Activated gamma-delta T cell treated with Interleukin-2 at 50 U/mL for 16 hours (primary cell): Measurements from ENCODE around the gene LRP6.

ENCODE experiments used
- DNase-seq: peaks from one replicate; pipeline ENCODE4 v3.0.0-alpha.2; 2020

Gene LRP6

DNA sequence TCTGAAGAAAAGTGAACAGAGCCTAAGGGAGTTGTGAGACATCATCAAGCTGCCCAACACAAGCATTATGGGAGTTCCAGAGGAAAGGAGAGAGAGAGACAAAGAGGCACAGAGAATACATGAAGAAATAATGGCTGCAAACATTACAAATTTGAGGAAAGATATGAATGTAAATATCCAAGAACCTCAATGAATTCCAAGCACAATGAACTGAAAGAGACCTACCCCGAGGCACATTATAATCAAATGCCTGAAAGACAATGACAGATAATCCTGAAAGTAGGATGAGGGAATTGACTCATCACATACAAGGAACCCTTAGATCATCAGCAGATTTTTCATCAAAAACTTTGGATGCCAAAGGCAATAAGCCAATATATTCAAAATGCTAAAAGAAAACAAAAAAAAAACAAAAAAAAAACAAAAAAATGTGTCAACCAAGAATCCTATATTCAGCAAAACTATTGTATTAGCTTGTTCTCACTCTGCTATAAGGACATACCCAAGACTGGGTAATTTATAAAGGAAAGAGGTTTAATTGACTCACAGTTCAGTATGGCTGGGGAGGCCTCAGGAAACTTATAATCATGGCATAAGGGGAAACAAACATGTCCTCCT, 158.3 kb downstream of the LRP6 start:
- no peak for DNase-seq

GRCh38 chr12:12107678-12108077, 159.2 kb downstream of the LRP6 start:
- no peak for DNase-seq

- DNase-seq: no peak
Observed at GRCh38 chr12:12099102-12099501, 167.7 kb downstream of the LRP6 start.

DNA sequence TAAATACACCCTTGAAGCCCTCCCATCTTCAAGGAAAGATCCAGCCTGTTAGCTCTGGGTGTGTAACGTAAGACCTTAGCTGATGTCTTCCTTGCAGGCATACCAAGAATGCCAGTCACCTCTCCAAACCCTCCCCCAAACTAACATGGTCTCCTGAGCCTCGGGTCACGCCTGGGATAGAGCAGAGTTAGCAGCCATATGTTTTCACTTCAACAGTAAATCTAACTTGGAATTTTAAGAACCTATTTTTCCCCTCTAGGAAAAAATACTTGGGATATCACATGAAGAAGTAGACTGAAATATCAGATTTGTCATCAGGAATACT, 168.2 kb downstream of the LRP6 start:
- no peak for DNase-seq

DNA sequence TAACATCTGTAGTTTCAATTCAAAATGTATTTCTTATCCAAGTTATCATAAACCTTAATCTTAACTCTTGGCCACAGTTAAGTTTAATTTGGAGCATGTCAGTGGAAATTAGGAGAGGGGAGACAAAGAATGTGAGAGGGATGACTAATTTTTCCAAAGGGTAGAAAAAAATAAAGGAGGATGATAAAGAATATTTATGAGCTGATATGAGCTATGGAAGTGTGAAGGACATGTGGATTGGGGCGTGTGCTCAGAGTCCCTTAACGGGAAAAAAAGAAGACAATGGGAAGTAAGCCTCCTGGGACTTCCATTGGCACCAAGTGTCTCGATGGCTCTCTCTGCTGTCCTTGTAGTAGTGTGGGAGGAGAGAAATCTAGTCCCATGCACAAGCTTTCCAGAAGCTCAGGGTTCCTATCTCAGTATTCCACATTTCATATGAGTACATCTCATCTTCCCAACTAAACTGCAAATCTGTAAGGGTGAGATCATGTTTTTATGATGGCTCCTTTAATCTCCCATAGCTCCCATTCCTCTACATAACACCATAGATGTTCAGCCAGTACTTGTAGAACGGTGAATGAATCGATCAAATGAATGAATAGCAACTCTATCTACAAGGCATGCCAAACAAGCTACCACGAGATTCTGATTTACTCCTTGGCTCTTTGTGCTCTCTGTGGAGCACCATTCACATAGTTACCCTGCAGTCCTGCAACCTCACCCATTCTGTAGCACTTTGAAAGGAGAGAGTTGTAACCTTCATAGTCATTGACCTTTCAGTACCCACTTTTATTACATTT, 168.8 kb downstream of the LRP6 start:
- no peak for DNase-seq

GRCh38 chr12:12095021-12095420, 171.8 kb downstream of the LRP6 start:
- no peak for DNase-seq

- DNase-seq: no peak
Observed at GRCh38 chr12:12094481-12094880, 172.4 kb downstream of the LRP6 start.

DNA sequence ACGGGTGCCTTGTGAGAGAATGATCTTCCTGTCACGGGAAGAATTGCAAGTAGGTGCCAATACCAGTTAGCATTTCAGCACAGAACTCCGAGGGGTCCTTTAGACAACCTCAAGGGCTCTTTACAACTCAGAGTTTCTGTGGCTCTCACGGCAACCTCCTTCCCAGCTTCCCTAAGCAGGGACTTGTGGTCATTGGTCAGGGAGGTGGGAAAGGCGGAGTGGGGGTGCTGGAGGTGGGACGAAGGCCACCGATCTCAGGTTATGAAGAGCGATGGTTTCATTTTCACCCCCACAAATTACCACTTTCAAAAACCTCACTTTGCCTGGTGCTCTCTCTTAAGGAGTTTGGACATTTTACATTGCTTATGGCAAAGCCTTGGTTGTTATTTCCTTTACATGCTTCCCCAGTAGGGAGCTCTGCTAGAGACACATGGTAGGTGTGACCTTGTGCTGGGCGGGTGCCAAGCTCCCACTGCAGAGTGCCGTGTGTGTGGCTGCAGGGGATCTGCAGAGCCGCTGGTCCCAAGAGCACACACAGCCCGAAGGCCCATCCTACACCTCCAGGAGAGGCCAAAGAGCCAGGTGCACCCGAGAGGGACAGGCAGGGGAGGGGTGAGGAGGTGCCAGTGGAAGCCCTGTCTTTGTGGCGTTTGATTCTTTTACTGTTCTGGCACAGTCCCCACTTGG, 174.7 kb downstream of the LRP6 start:
- DNase-seq: no peak

- DNase-seq: no peak
Observed at GRCh38 chr12:12091071-12091470, 175.8 kb downstream of the LRP6 start.

- DNase-seq: no peak
Observed at GRCh38 chr12:12088761-12089160, 178.1 kb downstream of the LRP6 start.

DNA sequence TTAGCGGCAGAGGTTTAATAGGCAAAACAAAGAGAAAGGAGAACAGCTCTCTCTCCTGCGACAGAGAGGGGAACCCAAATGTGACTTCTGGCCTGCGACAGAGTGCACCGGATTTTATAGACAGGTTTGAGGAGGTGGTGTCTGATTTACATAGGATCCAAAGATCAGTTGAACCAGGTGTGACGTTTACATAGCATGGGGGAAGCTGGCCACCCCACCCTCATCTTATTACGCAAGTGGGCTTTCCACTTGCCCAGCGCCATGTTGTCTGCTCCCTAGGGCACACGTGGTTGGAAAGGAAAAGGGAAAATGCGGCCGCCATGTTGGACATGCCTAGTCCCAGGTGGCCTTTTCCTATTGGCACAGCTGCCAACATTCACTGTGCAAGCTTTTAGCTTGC, 178.7 kb downstream of the LRP6 start:
- no peak for DNase-seq

- DNase-seq: no peak
Observed at GRCh38 chr12:12087693-12088034, 179.2 kb downstream of the LRP6 start.

DNA sequence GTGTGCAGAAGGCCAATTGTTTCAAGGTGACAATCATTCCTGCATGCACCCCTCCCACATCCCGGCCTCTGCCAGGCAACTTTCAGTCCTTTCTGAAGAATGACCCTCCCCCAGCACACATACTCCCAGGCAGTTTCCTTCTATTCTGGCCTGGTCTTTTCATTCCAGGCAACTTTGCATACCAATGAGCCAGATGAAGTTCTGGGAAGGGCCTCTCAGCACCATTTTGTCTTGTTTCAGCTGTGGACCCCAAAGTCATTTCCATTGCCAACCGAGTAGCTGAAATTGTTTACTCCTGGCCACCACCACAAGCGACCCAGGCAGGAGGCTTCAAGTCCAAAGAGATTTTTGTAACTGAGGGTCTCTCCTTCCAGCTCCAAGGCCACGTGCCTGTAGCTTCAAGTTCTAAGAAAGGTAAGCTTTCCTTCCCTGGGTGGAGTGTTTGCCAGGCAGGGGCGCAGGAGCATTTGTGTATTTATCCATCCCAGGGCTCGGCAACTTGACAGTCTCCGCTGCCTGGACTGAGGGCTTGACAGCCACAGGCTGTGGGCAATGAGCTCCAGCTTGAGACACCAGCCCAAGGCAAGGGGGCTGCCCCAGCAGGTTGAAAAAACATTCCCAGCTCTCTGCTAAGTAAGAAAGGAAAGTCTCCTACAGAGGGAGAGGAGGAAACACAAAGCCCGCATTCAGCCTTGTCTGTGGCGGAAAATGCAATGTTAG, 179.7 kb downstream of the LRP6 start:
- DNase-seq: no peak

GRCh38 chr12:12086362-12086761, 180.5 kb downstream of the LRP6 start:
- no peak for DNase-seq

- DNase-seq: no peak
Observed at GRCh38 chr12:12083688-12084087, 183.2 kb downstream of the LRP6 start.

GRCh38 chr12:12081836-12082497, 184.9 kb downstream of the LRP6 start:
- DNase-seq: no peak

DNA sequence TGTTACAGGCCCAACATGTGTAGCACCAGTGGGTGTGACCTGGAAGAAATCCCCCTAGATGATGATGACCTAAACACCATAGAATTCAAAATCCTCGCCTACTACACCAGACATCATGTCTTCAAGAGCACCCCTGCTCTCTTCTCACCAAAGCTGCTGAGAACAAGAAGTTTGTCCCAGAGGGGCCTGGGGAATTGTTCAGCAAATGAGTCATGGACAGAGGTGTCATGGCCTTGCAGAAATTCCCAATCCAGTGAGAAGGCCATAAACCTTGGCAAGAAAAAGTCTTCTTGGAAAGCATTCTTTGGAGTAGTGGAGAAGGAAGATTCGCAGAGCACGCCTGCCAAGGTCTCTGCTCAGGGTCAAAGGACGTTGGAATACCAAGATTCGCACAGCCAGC, 187.6 kb downstream of the LRP6 start:
- no peak for DNase-seq

DNA sequence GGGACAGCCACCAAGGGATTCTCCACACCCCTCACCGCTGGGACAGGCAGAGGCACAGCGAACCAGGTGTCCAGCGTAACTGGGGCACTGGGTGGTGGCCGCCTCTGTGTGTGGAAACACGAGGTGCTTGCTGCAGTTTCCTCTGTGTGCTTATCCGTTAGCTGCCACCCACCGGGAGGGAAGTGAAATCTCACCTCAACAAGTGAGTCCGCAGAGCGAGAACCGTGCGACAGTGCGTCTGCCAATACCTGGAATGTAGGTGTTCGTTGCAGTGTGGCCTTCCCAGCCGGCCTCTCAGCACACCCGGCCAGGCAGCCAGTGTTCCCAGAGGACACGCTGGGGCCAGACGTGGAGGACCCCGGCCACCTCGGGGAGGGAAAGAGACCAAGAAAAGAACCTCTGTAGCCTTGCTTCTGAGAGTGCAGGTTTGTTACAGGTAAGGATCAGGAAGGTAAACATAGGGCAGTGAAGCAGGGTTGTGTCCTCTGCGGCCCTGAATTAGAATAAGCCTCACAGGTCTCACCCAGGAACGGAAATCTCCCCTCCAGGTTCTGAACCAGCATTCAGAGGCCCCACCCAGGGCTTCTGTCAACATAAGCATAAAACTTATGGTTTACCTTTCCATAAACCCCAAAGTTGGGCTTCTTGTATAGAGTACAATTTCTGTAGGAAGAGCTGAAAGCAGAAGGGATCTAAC, 194.6 kb downstream of the LRP6 start:
- peak; percentile 16 for DNase-seq

DNA sequence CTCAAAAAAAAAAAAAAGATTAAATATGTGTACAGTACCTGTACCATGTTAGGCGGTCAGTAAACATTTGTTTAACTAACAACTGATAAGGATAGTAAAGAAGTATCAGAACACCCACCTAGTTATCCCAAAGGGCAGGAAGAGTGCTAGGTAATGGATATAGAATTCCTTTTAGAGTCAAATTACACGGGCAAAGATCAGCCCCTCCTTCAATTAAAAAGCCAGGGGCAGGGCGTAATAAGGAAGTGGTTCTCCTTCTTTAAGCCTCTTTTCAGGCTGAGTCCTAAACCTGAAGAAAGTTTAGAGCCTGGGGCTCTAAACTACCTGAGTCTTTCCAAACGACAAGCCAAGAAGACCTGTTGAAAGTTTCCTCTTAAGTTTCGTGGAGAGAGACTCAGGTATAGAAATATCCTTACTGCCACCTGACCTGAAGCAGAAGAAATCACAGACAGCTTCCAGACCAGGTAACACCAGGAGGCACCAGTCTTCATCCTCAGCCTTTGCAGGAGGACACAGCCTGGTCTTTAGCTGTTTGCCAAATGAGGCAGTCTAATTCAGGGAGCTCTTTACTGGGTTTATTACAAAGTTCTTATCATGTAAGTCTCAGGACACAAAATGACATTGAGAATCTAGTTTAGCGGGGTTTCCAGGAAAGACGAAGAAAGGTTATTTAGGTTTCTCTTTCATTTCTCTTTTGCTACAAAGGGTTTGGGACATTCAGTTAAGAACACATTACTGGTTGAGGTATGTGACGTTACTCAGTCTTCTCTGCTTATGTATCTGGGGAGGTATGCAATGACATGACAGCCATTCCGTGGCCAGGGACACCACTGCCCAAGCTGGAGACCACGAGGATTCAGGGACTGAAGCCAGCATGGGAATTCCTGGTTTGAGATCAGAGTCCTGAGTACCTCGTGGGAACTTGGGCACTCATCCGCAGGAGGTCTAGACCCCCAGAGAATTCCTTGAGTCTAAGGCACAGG, 195.9 kb downstream of the LRP6 start, which contains the start of gene BCL2L14:
BCL2L14 (plus strand) TSS at position 266 of the 983 bp plus-strand sequence. CDS start 8,367 bp downstream, outside the sequence.
- DNase-seq: no peak

GRCh38 chr12:12069821-12070548, 196.9 kb downstream of the LRP6 start:
- no peak for DNase-seq
